Ishikawa (cell line): ENCODE data around the gene MVK.

Experiments
- CEBPB ChIP-seq: IDR thresholded peaks from 2 replicates; pipeline ENCODE4 v1.6.1; 2012
- CREB1 ChIP-seq: IDR thresholded peaks from 2 replicates; pipeline ENCODE4 v1.6.1; 2012; ENCODE audit warnings: low read depth
- EGR1 ChIP-seq: IDR thresholded peaks from 2 replicates; pipeline ENCODE4 v1.6.1; 2012
- EP300 ChIP-seq: IDR thresholded peaks from 2 replicates; pipeline ENCODE4 v1.6.1; 2012; ENCODE audit warnings: borderline replicate concordance
- FOXM1 ChIP-seq: IDR thresholded peaks from 2 replicates; pipeline ENCODE4 v1.6.1; 2012; ENCODE audit warnings: low read depth, borderline replicate concordance
- NFIC ChIP-seq: IDR thresholded peaks from 2 replicates; pipeline ENCODE4 v1.6.1; 2012
- RAD21 ChIP-seq: IDR thresholded peaks from 2 replicates; pipeline ENCODE4 v1.6.1; 2012; ENCODE audit warnings: low read depth
- TAF1 ChIP-seq: IDR thresholded peaks from 2 replicates; pipeline ENCODE4 v1.6.1; 2012; ENCODE audit warnings: low read depth, mild to moderate bottlenecking
- TCF12 ChIP-seq: IDR thresholded peaks from 2 replicates; pipeline ENCODE4 v1.6.1; 2012; ENCODE audit warnings: low read depth
- TEAD4 ChIP-seq: IDR thresholded peaks from 2 replicates; pipeline ENCODE4 v1.6.1; 2012
- YY1 ChIP-seq: IDR thresholded peaks from 2 replicates; pipeline ENCODE4 v1.6.1; 2012; ENCODE audit warnings: low read depth
- ZBTB7A ChIP-seq: IDR thresholded peaks from 2 replicates; pipeline ENCODE4 v1.6.1; 2012; ENCODE audit warnings: low read depth
- TF ChIP-seq, protein P1 (sequence below): IDR thresholded peaks from 2 replicates; pipeline ENCODE4 v1.6.1; 2012
- TF ChIP-seq, protein P2 (sequence below): IDR thresholded peaks from 2 replicates; pipeline ENCODE4 v1.6.1; 2012
- TF ChIP-seq, protein P3 (sequence below): IDR thresholded peaks from 2 replicates; pipeline ENCODE4 v1.6.1; 2012; ENCODE audit warnings: low read depth, mild to moderate bottlenecking

Gene MVK

DNA sequence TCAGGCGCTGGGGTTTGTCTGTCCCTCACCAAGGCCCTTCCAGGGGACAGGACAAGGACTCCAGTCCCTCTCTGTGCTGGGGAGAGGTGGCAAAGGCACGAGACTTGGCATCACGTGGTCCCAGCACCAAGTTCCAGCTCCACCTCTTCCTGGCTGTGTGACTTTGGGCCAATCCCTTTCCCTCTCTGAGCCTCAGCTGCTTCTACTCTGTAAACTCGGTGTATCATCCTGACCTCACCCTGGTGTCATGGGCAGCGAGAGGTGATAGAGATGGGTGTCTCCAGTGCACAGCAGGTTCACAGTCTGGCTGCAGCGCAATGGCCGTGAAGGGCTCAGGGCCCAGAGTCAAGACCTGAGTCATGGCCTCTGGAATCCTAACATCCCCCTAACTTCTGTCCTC lies 54.0 kb downstream of the MVK start:
- TF ChIP-seq TCF12: no peak
- TF ChIP-seq, protein P1, sequence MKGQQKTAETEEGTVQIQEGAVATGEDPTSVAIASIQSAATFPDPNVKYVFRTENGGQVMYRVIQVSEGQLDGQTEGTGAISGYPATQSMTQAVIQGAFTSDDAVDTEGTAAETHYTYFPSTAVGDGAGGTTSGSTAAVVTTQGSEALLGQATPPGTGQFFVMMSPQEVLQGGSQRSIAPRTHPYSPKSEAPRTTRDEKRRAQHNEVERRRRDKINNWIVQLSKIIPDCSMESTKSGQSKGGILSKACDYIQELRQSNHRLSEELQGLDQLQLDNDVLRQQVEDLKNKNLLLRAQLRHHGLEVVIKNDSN: peak; percentile 78

DNA sequence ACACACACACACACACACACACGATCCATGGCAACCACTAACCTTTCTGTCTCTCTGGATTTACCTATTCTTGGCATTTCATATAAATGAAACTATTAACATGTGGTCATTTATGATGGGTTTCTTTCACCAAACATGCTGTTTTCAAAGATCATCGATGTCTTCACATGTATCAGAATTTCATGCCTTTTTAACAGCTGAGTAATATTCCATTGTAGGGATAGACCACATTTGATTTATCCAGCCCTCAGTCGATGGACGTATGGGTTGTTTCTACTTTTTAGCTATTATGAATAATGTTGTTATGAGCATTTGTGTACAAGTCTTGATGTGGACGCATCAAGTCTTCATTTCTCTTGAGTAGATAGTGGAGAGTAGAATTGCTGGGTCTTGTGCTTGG lies 56.5 kb downstream of the MVK start:
- TF ChIP-seq CREB1: no peak
- no peak for TF ChIP-seq RAD21
- no peak for TF ChIP-seq FOXM1
- TF ChIP-seq NFIC: no peak
- TF ChIP-seq, protein P2, sequence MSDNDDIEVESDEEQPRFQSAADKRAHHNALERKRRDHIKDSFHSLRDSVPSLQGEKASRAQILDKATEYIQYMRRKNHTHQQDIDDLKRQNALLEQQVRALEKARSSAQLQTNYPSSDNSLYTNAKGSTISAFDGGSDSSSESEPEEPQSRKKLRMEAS: no peak
- no peak for TF ChIP-seq YY1
- no peak for TF ChIP-seq CEBPB
- TF ChIP-seq TCF12: no peak
- TF ChIP-seq EGR1: no peak

DNA sequence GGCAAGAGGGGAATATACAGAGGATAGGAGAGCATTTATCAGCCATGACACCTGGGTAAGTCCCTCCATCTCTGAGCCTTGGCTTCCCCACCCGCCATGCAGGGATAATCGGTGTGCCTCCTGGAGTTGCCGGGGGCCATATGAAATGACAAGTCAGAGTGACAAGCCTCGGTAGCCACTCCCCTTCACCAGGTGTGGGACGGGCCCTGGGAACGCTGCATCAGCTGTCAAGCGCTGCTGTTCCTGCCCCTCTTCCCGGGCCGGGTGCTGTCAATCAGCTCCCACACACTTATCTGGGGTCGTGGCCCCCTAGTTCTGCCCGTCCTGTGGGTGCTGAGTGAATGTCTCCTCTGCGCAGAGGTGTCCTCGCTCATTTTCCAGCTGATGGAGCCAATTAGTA lies 57.2 kb downstream of the MVK start:
- no peak for TF ChIP-seq TAF1
- TF ChIP-seq EP300: no peak
- no peak for TF ChIP-seq TEAD4
- TF ChIP-seq, protein P2: no peak
- TF ChIP-seq ZBTB7A: no peak
- TF ChIP-seq, protein P1: no peak
- TF ChIP-seq CREB1: no peak
- no peak for TF ChIP-seq FOXM1

DNA sequence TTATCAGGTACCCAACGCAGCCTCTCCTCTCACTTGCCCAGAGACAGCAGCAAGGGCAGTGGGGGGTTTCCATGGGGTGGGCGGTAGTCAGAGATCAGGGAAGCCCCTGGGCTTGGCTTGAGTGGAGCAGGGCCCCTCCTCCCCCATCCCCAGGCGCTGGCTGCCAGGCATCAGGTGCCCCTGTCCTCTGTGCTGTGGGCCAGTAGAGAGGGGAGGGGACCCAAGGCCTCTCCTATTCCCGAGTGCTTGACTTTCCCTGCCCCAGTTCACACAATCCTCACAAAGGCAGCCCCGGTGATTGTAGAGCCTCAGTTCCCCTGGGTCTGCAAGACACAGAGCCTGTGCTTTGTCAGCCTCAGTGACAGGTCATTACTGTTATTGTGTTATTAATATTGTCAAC lies 57.7 kb downstream of the MVK start:
- TF ChIP-seq, protein P3, sequence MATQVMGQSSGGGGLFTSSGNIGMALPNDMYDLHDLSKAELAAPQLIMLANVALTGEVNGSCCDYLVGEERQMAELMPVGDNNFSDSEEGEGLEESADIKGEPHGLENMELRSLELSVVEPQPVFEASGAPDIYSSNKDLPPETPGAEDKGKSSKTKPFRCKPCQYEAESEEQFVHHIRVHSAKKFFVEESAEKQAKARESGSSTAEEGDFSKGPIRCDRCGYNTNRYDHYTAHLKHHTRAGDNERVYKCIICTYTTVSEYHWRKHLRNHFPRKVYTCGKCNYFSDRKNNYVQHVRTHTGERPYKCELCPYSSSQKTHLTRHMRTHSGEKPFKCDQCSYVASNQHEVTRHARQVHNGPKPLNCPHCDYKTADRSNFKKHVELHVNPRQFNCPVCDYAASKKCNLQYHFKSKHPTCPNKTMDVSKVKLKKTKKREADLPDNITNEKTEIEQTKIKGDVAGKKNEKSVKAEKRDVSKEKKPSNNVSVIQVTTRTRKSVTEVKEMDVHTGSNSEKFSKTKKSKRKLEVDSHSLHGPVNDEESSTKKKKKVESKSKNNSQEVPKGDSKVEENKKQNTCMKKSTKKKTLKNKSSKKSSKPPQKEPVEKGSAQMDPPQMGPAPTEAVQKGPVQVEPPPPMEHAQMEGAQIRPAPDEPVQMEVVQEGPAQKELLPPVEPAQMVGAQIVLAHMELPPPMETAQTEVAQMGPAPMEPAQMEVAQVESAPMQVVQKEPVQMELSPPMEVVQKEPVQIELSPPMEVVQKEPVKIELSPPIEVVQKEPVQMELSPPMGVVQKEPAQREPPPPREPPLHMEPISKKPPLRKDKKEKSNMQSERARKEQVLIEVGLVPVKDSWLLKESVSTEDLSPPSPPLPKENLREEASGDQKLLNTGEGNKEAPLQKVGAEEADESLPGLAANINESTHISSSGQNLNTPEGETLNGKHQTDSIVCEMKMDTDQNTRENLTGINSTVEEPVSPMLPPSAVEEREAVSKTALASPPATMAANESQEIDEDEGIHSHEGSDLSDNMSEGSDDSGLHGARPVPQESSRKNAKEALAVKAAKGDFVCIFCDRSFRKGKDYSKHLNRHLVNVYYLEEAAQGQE: no peak
- no peak for TF ChIP-seq EGR1
- no peak for TF ChIP-seq ZBTB7A
- TF ChIP-seq EP300: no peak
- TF ChIP-seq, protein P1: no peak
- TF ChIP-seq CEBPB: no peak
- TF ChIP-seq CREB1: no peak
- no peak for TF ChIP-seq TAF1
- TF ChIP-seq YY1: no peak
- no peak for TF ChIP-seq FOXM1
- TF ChIP-seq TEAD4: no peak
- TF ChIP-seq, protein P2: no peak
- TF ChIP-seq RAD21: no peak

DNA sequence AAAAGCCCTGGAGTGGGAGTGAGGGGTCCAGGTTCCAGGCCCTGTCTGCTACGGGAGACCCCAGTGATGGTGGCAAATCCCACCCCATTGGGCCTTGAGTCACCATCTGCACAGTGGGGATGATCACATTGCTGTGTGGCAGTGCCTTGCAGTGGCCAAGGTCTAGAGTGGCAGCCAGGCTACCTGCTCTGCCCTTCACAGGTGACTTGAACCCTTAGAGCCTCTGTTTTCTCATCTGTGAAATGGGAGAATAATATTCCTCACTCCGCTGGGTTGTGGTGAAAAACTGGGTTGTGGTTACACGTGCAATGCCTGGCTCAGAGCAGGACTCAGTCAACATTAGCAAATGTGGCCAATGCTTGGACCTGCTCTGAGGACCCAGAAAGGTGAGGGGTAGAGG lies 58.2 kb downstream of the MVK start:
- TF ChIP-seq YY1 (no peak), TAF1 (no peak), CEBPB (no peak), TCF12 (no peak), ZBTB7A (no peak), NFIC (no peak), RAD21 (no peak), FOXM1 (no peak), TEAD4 (no peak), EGR1 (no peak), CREB1 (no peak)
- TF ChIP-seq, protein P1: no peak

DNA sequence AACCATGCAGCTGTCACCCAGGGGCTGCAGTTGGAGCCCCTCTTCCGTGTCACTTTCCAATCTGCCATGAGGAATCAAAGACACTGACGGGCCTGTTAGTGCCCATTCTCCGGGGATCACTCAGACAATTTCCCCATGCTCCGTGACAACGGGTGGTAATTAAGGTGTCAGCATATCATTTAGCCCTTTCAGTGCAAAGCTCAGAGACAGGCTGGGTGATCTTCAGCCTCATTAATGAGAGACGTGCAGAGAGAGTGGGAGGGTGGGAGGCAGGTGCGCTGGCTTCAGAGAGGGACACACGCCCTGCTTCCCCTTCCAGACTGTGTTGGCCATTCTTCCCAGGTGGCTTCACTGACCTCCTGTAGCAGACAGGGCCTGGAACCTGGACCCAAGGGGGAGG lies 58.7 kb downstream of the MVK start:
- TF ChIP-seq NFIC: no peak
- no peak for TF ChIP-seq TEAD4
- no peak for TF ChIP-seq EP300
- TF ChIP-seq, protein P1: no peak
- TF ChIP-seq FOXM1: no peak
- TF ChIP-seq EGR1: no peak
- no peak for TF ChIP-seq TCF12
- no peak for TF ChIP-seq YY1
- no peak for TF ChIP-seq ZBTB7A
- TF ChIP-seq, protein P2: no peak
- TF ChIP-seq, protein P3: no peak
- TF ChIP-seq TAF1: no peak
- no peak for TF ChIP-seq CREB1
- no peak for TF ChIP-seq CEBPB
- no peak for TF ChIP-seq RAD21
